Small intestine (tissue), 7 donors: ENCODE measurements around the gene DDX17. TPM values are rescaled to one million over a fixed set of nuclear protein-coding genes. Genes with fewer than 3 reads are reported as not detected.

Source experiments
- DNase-seq, 2 donors: peaks; one replicate each; pipeline versions ENCODE4 v3.0.0 to v3.0.0-alpha.2; 2013
- FAIRE-seq: peaks from 2 replicates; lab custom pipeline; 2012; peaks lifted over from hg19 to GRCh38; lab: Jason Lieb, UNC
- H3K27ac ChIP-seq, 3 donors: one replicate each; pipeline ENCODE4 v1.5.1; 2013; ENCODE audit warnings: low read length in 2 of 3, mild to moderate bottlenecking in 2 of 3, control low read depth in 1 of 3, inconsistent platforms in 1 of 3, low read depth in 1 of 3, moderate library complexity in 1 of 3
- H3K27me3 ChIP-seq, 3 donors: one replicate each; pipeline ENCODE4 v1.6.1; 2013; ENCODE audit warnings: low read length in 3 of 3, inconsistent platforms in 1 of 3; ENCODE audit not compliant: control insufficient read depth in 3 of 3, insufficient read depth in 3 of 3
- H3K36me3 ChIP-seq, 3 donors: one replicate each; pipeline ENCODE4 v1.6.1; 2013; ENCODE audit warnings: low read length in 3 of 3, inconsistent platforms in 1 of 3, low read depth in 1 of 3, mild to moderate bottlenecking in 1 of 3, moderate library complexity in 1 of 3; ENCODE audit not compliant: control insufficient read depth in 3 of 3, insufficient read depth in 2 of 3
- H3K4me1 ChIP-seq, 3 donors: one replicate each; pipeline ENCODE4 v1.6.1; 2013; ENCODE audit warnings: low read length in 2 of 3, inconsistent platforms in 1 of 3, low read depth in 1 of 3, mild to moderate bottlenecking in 1 of 3, moderate library complexity in 1 of 3; ENCODE audit not compliant: control insufficient read depth in 3 of 3, insufficient read depth in 2 of 3
- H3K4me3 ChIP-seq, 3 donors: one replicate each; pipeline ENCODE4 v1.5.1; 2013; ENCODE audit warnings: low read length in 3 of 3, control low read depth in 1 of 3, inconsistent platforms in 1 of 3, low read depth in 1 of 3, mild to moderate bottlenecking in 1 of 3, moderate library complexity in 1 of 3
- H3K9me3 ChIP-seq, 2 donors: one replicate each; pipeline ENCODE4 v1.6.1; 2013; ENCODE audit warnings: low read depth in 1 of 2, low read length in 1 of 2; ENCODE audit not compliant: control insufficient read depth in 2 of 2, insufficient read depth in 1 of 2
- WGBS, 3 donors: extraction: QIAGEN DNeasy Blood & Tissue Kit; methylation state at CpG; one replicate each; pipeline ENCODE4 v1.1.7; 2013; 5-methylcytosine and 5-hydroxymethylcytosine counted together
- polyA plus RNA-seq, 4 donors: library from polyadenylated mRNA; stranded (reverse) in 3 of 4; unstranded in 1 of 4; fragments of 200-250 nt in 3 of 4; fragments of 120-200 nt in 1 of 4; gene quantifications; one replicate each; pipeline versions ENCODE4 v1.2.1 to v1.2.3, GENCODE V29; 2013
- donor health status: healthy with polysubstance abuse.
- donor health status: control.
- donor health status: control.
- donor health status: Bipolar disorder and iron deficiency.
- donor health status: healthy.

Gene DDX17
- polyA plus RNA-seq, 4 donors: 72.4 to 477 (median 104) TPM

GRCh38 chr22:38467904-38468442, 38.1 kb downstream of the DDX17 start, which contains the start of gene KDELR3:
Gene KDELR3, plus strand, starts transcription at chr22:38468096. Its CDS starts 138 bp downstream, at chr22:38468234.
- peaks cover 0 to 21% (median 0%) of the 10 kb centered on the region in 3 donors for H3K27me3 ChIP-seq
- FAIRE-seq (no peak), DNase-seq (peak; percentile 68 to 89)
- 1 to 3% (median 2%) methylated on average over 31 to 53 of the region's 53 CpGs for WGBS, 3 donors
- peak within 1 kb of the TSS; percentile 47 to 93 (median 58) for H3K4me3 ChIP-seq
- no peaks in the 10 kb centered on the region for H3K9me3 ChIP-seq
- peak within 1 kb of the TSS in 2 of 3 donors; percentile 38 to 63 for H3K27ac ChIP-seq
- peaks cover 0 to 26% (median 0%) of the 10 kb centered on the region in 3 donors for H3K4me1 ChIP-seq
- peaks cover 0 to 9% (median 0%) of the 10 kb centered on the region in 3 donors for H3K36me3 ChIP-seq

GRCh38 chr22:38467438-38467903, 38.6 kb downstream of the DDX17 start:
- Histone ChIP-seq H3K4me3 (peak overlapping the region; percentile 47 to 58 (median 57)), H3K36me3 (peaks cover 0 to 9% (median 0%) of the 10 kb centered on the region in 3 donors), H3K27me3 (peaks cover 0 to 24% (median 0%) of the 10 kb centered on the region in 3 donors), H3K27ac (peak overlapping the region in 1 of 3 donors; percentile 56), H3K4me1 (peaks cover 0 to 27% (median 0%) of the 10 kb centered on the region in 3 donors), H3K9me3 (no peaks in the 10 kb centered on the region)
- 7 to 16% (median 12%) methylated on average over 18 to 20 of the region's 20 CpGs for WGBS, 3 donors
- DNase-seq (no peak), FAIRE-seq (no peak)

- Histone ChIP-seq H3K27me3 (peaks cover 0 to 40% (median 9%) of the 10 kb centered on the region in 3 donors), H3K4me1 (peaks cover 0 to 38% (median 3%) of the 10 kb centered on the region in 3 donors), H3K36me3 (peaks cover 0 to 5% (median 0%) of the 10 kb centered on the region in 3 donors), H3K9me3 (no peaks in the 10 kb centered on the region), H3K27ac (no peak overlapping the region), H3K4me3 (no peak overlapping the region)
- FAIRE-seq: no peak
- 41 to 72% (median 59%) methylated on average over 26 of the region's 26 CpGs for WGBS, 3 donors
- peak in 1 of 2 donors; percentile 23 for DNase-seq
These were observed 40.2 kb downstream of the DDX17 start for GRCh38 chr22:38465673-38466490.

- FAIRE-seq (no peak), DNase-seq (no peak)
- Histone ChIP-seq H3K9me3 (no peaks in the 10 kb centered on the region), H3K36me3 (peaks cover 0 to 2% (median 0%) of the 10 kb centered on the region in 3 donors), H3K27me3 (peaks cover 0 to 47% (median 9%) of the 10 kb centered on the region in 3 donors), H3K4me3 (no peak overlapping the region), H3K27ac (no peak overlapping the region), H3K4me1 (peaks cover 0 to 38% (median 3%) of the 10 kb centered on the region in 3 donors)
- 71 to 85% (median 79%) methylated on average over 10 of the region's 10 CpGs for WGBS, 3 donors
These were observed 41.0 kb downstream of the DDX17 start for GRCh38 chr22:38464992-38465672.

- FAIRE-seq (no peak), DNase-seq (peak in 1 of 2 donors; percentile 71)
- Histone ChIP-seq H3K4me1 (peaks cover 0 to 31% (median 3%) of the 10 kb centered on the region in 3 donors), H3K4me3 (peak overlapping the region in 1 of 3 donors; percentile 27), H3K9me3 (no peaks in the 10 kb centered on the region), H3K27me3 (peaks cover 0 to 64% (median 9%) of the 10 kb centered on the region in 3 donors), H3K36me3 (no peaks in the 10 kb centered on the region), H3K27ac (peak overlapping the region in 1 of 3 donors; percentile 10)
- 24 to 37% (median 31%) methylated on average over 22 to 28 of the region's 28 CpGs for WGBS, 3 donors
These were observed 42.9 kb downstream of the DDX17 start for GRCh38 chr22:38462960-38463784.

GRCh38 chr22:38461414-38462081, 44.6 kb downstream of the DDX17 start:
- 10 to 14% (median 11%) methylated on average over 50 to 51 of the region's 51 CpGs for WGBS, 3 donors
- Histone ChIP-seq H3K4me1 (peaks cover 0 to 23% (median 3%) of the 10 kb centered on the region in 3 donors), H3K36me3 (no peaks in the 10 kb centered on the region), H3K4me3 (no peak overlapping the region), H3K9me3 (no peaks in the 10 kb centered on the region), H3K27me3 (peaks cover 0 to 64% (median 14%) of the 10 kb centered on the region in 3 donors), H3K27ac (no peak overlapping the region)
- DNase-seq (peak; percentile 55 to 90), FAIRE-seq (no peak)

- no peaks in the 10 kb centered on the region for H3K36me3 ChIP-seq
- DNase-seq (no peak), FAIRE-seq (no peak)
- peaks cover 0 to 69% (median 19%) of the 10 kb centered on the region in 3 donors for H3K27me3 ChIP-seq
- WGBS, 3 donors: 18 to 49% (median 41%) methylated on average over 9 of the region's 9 CpGs
- H3K4me1 ChIP-seq: peaks cover 0 to 23% (median 3%) of the 10 kb centered on the region in 3 donors
- no peak overlapping the region for H3K27ac ChIP-seq
- no peaks in the 10 kb centered on the region for H3K9me3 ChIP-seq
- H3K4me3 ChIP-seq: no peak overlapping the region
These were observed 45.1 kb downstream of the DDX17 start for GRCh38 chr22:38461057-38461413.
